IMR-90 (cell line): ENCODE data around the gene FLT3. TPM values are rescaled to one million over a fixed set of nuclear protein-coding genes. Genes with fewer than 3 reads are reported as not detected.

Experiments used
- ATAC-seq: fragments of 200-7000 bp; cut with Tn5 transposase; 2 replicates; pipeline ENCODE4 v1.9.1; 2020; ENCODE audit warnings: low read depth, mild to moderate bottlenecking, moderate library complexity
- BruUV-seq: library from RNA; stranded (reverse); fragments of 400-500 nt; replicated peaks from 2 replicates; lab custom pipeline; 2021; lab: Mats Ljungman, UMichigan
- CTCF ChIA-PET: fragments of 300-600 bp; formaldehyde crosslinking; extraction: SDS; loops from one replicate; lab custom pipeline; 2021; ENCODE audit warnings: antibody characterized with exemption; lab: Yijun Ruan, JAX
- POLR2A ChIA-PET: fragments of 300-600 bp; sonication (Branson Sonifier 250); formaldehyde crosslinking; loops from one replicate; lab custom pipeline; 2022; ENCODE audit warnings: antibody characterized with exemption; ENCODE audit not compliant: unreplicated experiment; lab: Charles Lee
- DNase-seq: peaks from one replicate; pipeline ENCODE4 v3.0.0; 2013
- H2AFZ ChIP-seq: replicated peaks from 2 replicates; pipeline ENCODE3; 2013; ENCODE audit warnings: low read length, mild to moderate bottlenecking; ENCODE audit not compliant: poor library complexity
- H2AK5ac ChIP-seq: 2 replicates; pipeline ENCODE4 v1.6.1; 2013; ENCODE audit warnings: low read depth, low read length, inconsistent platforms
- H2AK9ac ChIP-seq: replicated peaks from 2 replicates; pipeline ENCODE3; 2013; ENCODE audit warnings: mild to moderate bottlenecking, low read depth, low read length, moderate library complexity; ENCODE audit not compliant: poor library complexity
- H2BK120ac ChIP-seq: 2 replicates; pipeline ENCODE4 v1.6.1; 2013; ENCODE audit warnings: low read depth, low read length, inconsistent platforms
- H2BK15ac ChIP-seq: 3 replicates; pipeline ENCODE4 v1.6.1; 2013; ENCODE audit warnings: low read depth, low read length, inconsistent platforms
- H2BK20ac ChIP-seq: 2 replicates; pipeline ENCODE4 v1.6.1; 2013; ENCODE audit warnings: low read depth, mild to moderate bottlenecking, inconsistent platforms, low read length, moderate library complexity
- H2BK5ac ChIP-seq: 2 replicates; pipeline ENCODE4 v1.6.1; 2013; ENCODE audit warnings: mild to moderate bottlenecking, low read depth, low read length, inconsistent platforms; ENCODE audit not compliant: poor library complexity, severe bottlenecking
- H3K14ac ChIP-seq: replicated peaks from 2 replicates; pipeline ENCODE4 v1.6.1; 2013; ENCODE audit warnings: low read depth, low read length, inconsistent platforms
- H3K18ac ChIP-seq: 2 replicates; pipeline ENCODE4 v1.6.1; 2013; ENCODE audit warnings: low read depth, low read length, control low read depth
- H3K23ac ChIP-seq: 2 replicates; pipeline ENCODE4 v1.6.1; 2013; ENCODE audit warnings: low read depth, low read length, inconsistent platforms
- H3K27ac ChIP-seq: 2 replicates; pipeline ENCODE4 v1.5.1; 2013; ENCODE audit warnings: mild to moderate bottlenecking, control low read depth, low read length; ENCODE audit not compliant: insufficient read depth
- H3K27me3 ChIP-seq: 2 replicates; pipeline ENCODE4 v1.6.1; 2013; ENCODE audit warnings: low read length; ENCODE audit not compliant: control insufficient read depth, insufficient read depth
- H3K36me3 ChIP-seq: 2 replicates; pipeline ENCODE4 v1.6.1; 2013; ENCODE audit warnings: low read length, mixed read lengths; ENCODE audit not compliant: control insufficient read depth, insufficient read depth
- H3K4ac ChIP-seq: 2 replicates; pipeline ENCODE4 v1.6.1; 2013; ENCODE audit warnings: low read depth, low read length, inconsistent platforms
- H3K4me1 ChIP-seq: 2 replicates; pipeline ENCODE4 v1.6.1; 2013; ENCODE audit warnings: low read length, mixed read lengths; ENCODE audit not compliant: control insufficient read depth, insufficient read depth
- H3K4me2 ChIP-seq: 2 replicates; pipeline ENCODE4 v1.6.1; 2013; ENCODE audit warnings: low read depth, mild to moderate bottlenecking, control low read depth, low read length, moderate library complexity
- H3K4me3 ChIP-seq: 2 replicates; pipeline ENCODE4 v1.5.1; 2013; ENCODE audit warnings: low read depth, mild to moderate bottlenecking, control low read depth, low read length, moderate library complexity; ENCODE audit not compliant: insufficient read depth
- H3K56ac ChIP-seq: 2 replicates; pipeline ENCODE4 v1.6.1; 2013; ENCODE audit warnings: low read length, inconsistent platforms; ENCODE audit not compliant: insufficient read depth; ENCODE audit errors: extremely low read depth
- H3K79me1 ChIP-seq, 2 experiments: 2 replicates each; pipeline ENCODE4 v1.6.1; 2013; ENCODE audit warnings: low read length in 2 of 2, inconsistent platforms in 1 of 2, low read depth in 1 of 2
- H3K9ac ChIP-seq: 2 replicates; pipeline ENCODE4 v1.6.1; 2013; ENCODE audit warnings: low read depth, low read length, control low read depth
- H3K9me1 ChIP-seq: 2 replicates; pipeline ENCODE4 v1.6.1; 2013; ENCODE audit warnings: low read length, inconsistent platforms; ENCODE audit not compliant: insufficient read depth
- H3K9me3 ChIP-seq: 2 replicates; pipeline ENCODE4 v1.6.1; 2013; ENCODE audit warnings: low read length; ENCODE audit not compliant: control insufficient read depth, insufficient read depth
- H4K20me1 ChIP-seq: 2 replicates; pipeline ENCODE4 v1.6.1; 2013; ENCODE audit warnings: low read length, inconsistent platforms; ENCODE audit not compliant: insufficient read depth
- H4K5ac ChIP-seq: 2 replicates; pipeline ENCODE4 v1.6.1; 2013; ENCODE audit warnings: mild to moderate bottlenecking, low read depth, low read length, control low read depth
- H4K8ac ChIP-seq, 2 experiments: 2 replicates each; pipeline ENCODE4 v1.6.1; 2013; ENCODE audit warnings: low read depth in 2 of 2, low read length in 2 of 2, control low read depth in 1 of 2, inconsistent platforms in 1 of 2
- H4K91ac ChIP-seq: 2 replicates; pipeline ENCODE4 v1.6.1; 2013; ENCODE audit warnings: low read depth, low read length, inconsistent platforms; ENCODE audit not compliant: insufficient read depth
- MAZ ChIP-seq: IDR thresholded peaks from 2 replicates; pipeline ENCODE4 v1.6.1; 2012; ENCODE audit warnings: low read depth, mild to moderate bottlenecking, low read length, improper control_type of control experiment, moderate library complexity, borderline replicate concordance
- WGBS, 2 experiments: methylation state at CpG; one replicate each; pipeline versions ENCODE4 v1.1.5 to v1.1.7; 2013; ENCODE audit warnings: missing lambda C conversion rate in 2 of 2; ENCODE audit not compliant: insufficient read length in 1 of 2; ENCODE audit errors: extremely low coverage in 2 of 2; 5-methylcytosine and 5-hydroxymethylcytosine counted together
- dilution Hi-C: fragments of 300-500 bp; cut with HindIII; formaldehyde crosslinking; loops from one replicate; pipeline ENCODE4 v1.14.3; 2018; ENCODE audit warnings: low sequenced_read_pairs; ENCODE audit not compliant: unreplicated experiment
- in situ Hi-C: fragments of 300-500 bp; cut with MboI; formaldehyde crosslinking; loops from 3 replicates; pipeline ENCODE4 v1.14.3; 2019; ENCODE audit warnings: low sequenced_read_pairs, inconsistent platforms, mixed read lengths
- intact Hi-C: fragments of 100-400 bp; cut with micrococcal nuclease; formaldehyde crosslinking; loops from 2 replicates; pipeline ENCODE4 v1.10.0; 2022
- polyA plus RNA-seq, 3 experiments: library from polyadenylated mRNA; depleted of rRNA; stranded (reverse); fragments of >200 nt; gene quantifications; 2 replicates each; pipeline ENCODE4 v1.2.3, GENCODE V29; 2012; ENCODE audit warnings: low replicate concordance in 1 of 3
- total RNA-seq: library from RNA; depleted of rRNA; stranded (reverse); fragments of >200 nt; gene quantifications from 2 replicates; pipeline ENCODE4 v1.2.3, GENCODE V29; 2012

The FLT3 gene
- total and polyA plus RNA-seq, 2 of the 4 experiments (the other 2 are of a cell fraction), result not detected

- no peak overlapping the region for H3K27ac ChIP-seq
- H3K14ac ChIP-seq, result no peak overlapping the region
- no peak overlapping the region for H4K91ac ChIP-seq
- intact Hi-C loops (no loop called here), dilution Hi-C loops (no loop called here), in situ Hi-C loops (no loop called here)
- no peaks in the 10 kb centered on the region; the same call in 1 of the 2 replicates for H3K4me1 ChIP-seq
- H3K4me3 ChIP-seq, result no peak overlapping the region
- TF ChIP-seq MAZ, result no peak
- no peak overlapping the region for H2BK5ac ChIP-seq
- H3K4me2 ChIP-seq, result no peak overlapping the region
- H3K18ac ChIP-seq, result no peak overlapping the region
- no peaks in the 10 kb centered on the region for H3K9me1 ChIP-seq
- H3K9ac ChIP-seq, result no peak overlapping the region
- no peaks in the 10 kb centered on the region for H4K20me1 ChIP-seq
- H2BK20ac ChIP-seq, result no peak overlapping the region
- no peak overlapping the region for H2AK9ac ChIP-seq
- H3K4ac ChIP-seq, result no peak overlapping the region
- no peak overlapping the region for H4K5ac ChIP-seq
- ChIA-PET POLR2A (no interaction called here), CTCF (no interaction called here)
- H3K56ac ChIP-seq, result no peak overlapping the region
- H3K9me3 ChIP-seq, result no peaks in the 10 kb centered on the region
- no peaks in the 10 kb centered on the region for H3K36me3 ChIP-seq
- H4K8ac ChIP-seq, result no peak overlapping the region
- WGBS, 2 experiments, result 70% methylated on average over 7 of the region's 20 CpGs; no CpG with 5 or more reads in 1 of the 2 experiments
- H2BK120ac ChIP-seq, result no peak overlapping the region
- H2AFZ ChIP-seq, result no peak overlapping the region
- peaks cover 8% of the 10 kb centered on the region; the same call in 1 of the 2 replicates for H3K27me3 ChIP-seq
- DNase-seq (no peak), ATAC-seq (no peak)
- no peak overlapping the region for H2BK15ac ChIP-seq
- no TSS peak for BruUV-seq
- no peak overlapping the region for H2AK5ac ChIP-seq
- H3K79me1 ChIP-seq, result no peaks in the 10 kb centered on the region
- H3K23ac ChIP-seq, result no peak overlapping the region
These were observed 98.4 kb downstream of the FLT3 start for GRCh38 chr13:28001837-28002473.
